Stomach (tissue), 9 donors: Measurements from ENCODE around the gene CTNNA3. TPM values are rescaled to one million over a fixed set of nuclear protein-coding genes. Genes with fewer than 3 reads are reported as not detected.

Experiments used
- DNase-seq, 2 donors: peaks; one replicate each; pipeline versions ENCODE4 v3.0.0 to v3.0.0-alpha.2; 2013 to 2019
- H3K27ac ChIP-seq, 5 donors: fragments of 200-600 bp in 4 of 5; sonication (generic) in 4 of 5; one replicate each; pipeline ENCODE4 v1.5.1; 2013 to 2019; ENCODE audit warnings: mild to moderate bottlenecking in 1 of 5, moderate library complexity in 1 of 5
- H3K27me3 ChIP-seq, 3 donors: fragments of 200-600 bp; sonication (generic); one replicate each; pipeline ENCODE4 v1.5.1; 2017 to 2019; ENCODE audit warnings: mixed run types in 1 of 3
- H3K36me3 ChIP-seq, 4 donors: fragments of 200-600 bp; sonication (generic); 1 replicate in 3 of 4; 2 replicates in 1 of 4; pipeline ENCODE4 v1.5.1; 2016 to 2019
- H3K4me1 ChIP-seq, 4 donors: fragments of 200-600 bp; sonication (generic); one replicate each; pipeline ENCODE4 v1.5.1; 2016 to 2019
- H3K4me3 ChIP-seq, 4 donors: fragments of 200-600 bp; sonication (generic) in 3 of 4; one replicate each; pipeline ENCODE4 v1.5.1; 2016 to 2019; ENCODE audit warnings: mild to moderate bottlenecking in 1 of 4
- H3K9me3 ChIP-seq, 4 donors: fragments of 200-600 bp; sonication (generic); one replicate each; pipeline ENCODE4 v1.5.1; 2016 to 2019
- EP300 ChIP-seq: sonication (generic); formaldehyde crosslinking; IDR thresholded peaks from one replicate; pipeline ENCODE4 v1.6.1; 2017; ENCODE audit warnings: antibody characterized with exemption
- POLR2A ChIP-seq, 4 donors: fragments of 450-650 bp; IDR thresholded peaks; one replicate each; pipeline ENCODE4 v1.6.1; 2016; ENCODE audit warnings: antibody characterized with exemption in 4 of 4, control low read depth in 2 of 4, mild to moderate bottlenecking in 1 of 4, moderate library complexity in 1 of 4
- POLR2AphosphoS5 ChIP-seq, 3 donors: sonication (generic); formaldehyde crosslinking; IDR thresholded peaks; one replicate each; pipeline ENCODE4 v1.6.1; 2016; ENCODE audit warnings: antibody characterized with exemption in 3 of 3
- WGBS, 5 donors: extraction: QIAGEN DNeasy Blood & Tissue Kit in 3 of 5; methylation state at CpG; one replicate each; pipeline versions ENCODE4 v1.1.5 to v1.1.7; 2013 to 2018; 5-methylcytosine and 5-hydroxymethylcytosine counted together
- intact Hi-C: fragments of 100-400 bp; cut with DNase I; formaldehyde crosslinking; loops from one replicate; pipeline ENCODE4 v1.15.1; 2023; ENCODE audit warnings: low total_unique reads
- polyA plus RNA-seq, 3 donors: library from polyadenylated mRNA; stranded (reverse); fragments of 200-250 nt; gene quantifications; one replicate each; pipeline ENCODE4 v1.2.3, GENCODE V29; 2013
- total RNA-seq, 5 donors: library from RNA; depleted of rRNA; stranded (reverse); fragments of >200 nt; gene quantifications; one replicate each; pipeline versions ENCODE4 v1.1.0 to v1.2.3, GENCODE V29; 2014 to 2016
- TF ChIP-seq, protein P1 (sequence below), 7 experiments: fragments of 450-650 bp in 4 of 7; fragments of 200-600 bp in 3 of 7; sonication (generic) in 3 of 7; IDR thresholded peaks; one replicate each; pipeline ENCODE4 v1.5.1; 2016 to 2019; ENCODE audit warnings: antibody characterized with exemption in 7 of 7, control low read depth in 2 of 7, mild to moderate bottlenecking in 1 of 7
- donor health status: healthy with polysubstance abuse.
- donor health status: Bipolar disorder and iron deficiency.
- donor health status: healthy.

The CTNNA3 gene
- total and polyA plus RNA-seq, 8 donors = 0.14 to 46.1 (median 12.9) TPM; not detected in 2

DNA sequence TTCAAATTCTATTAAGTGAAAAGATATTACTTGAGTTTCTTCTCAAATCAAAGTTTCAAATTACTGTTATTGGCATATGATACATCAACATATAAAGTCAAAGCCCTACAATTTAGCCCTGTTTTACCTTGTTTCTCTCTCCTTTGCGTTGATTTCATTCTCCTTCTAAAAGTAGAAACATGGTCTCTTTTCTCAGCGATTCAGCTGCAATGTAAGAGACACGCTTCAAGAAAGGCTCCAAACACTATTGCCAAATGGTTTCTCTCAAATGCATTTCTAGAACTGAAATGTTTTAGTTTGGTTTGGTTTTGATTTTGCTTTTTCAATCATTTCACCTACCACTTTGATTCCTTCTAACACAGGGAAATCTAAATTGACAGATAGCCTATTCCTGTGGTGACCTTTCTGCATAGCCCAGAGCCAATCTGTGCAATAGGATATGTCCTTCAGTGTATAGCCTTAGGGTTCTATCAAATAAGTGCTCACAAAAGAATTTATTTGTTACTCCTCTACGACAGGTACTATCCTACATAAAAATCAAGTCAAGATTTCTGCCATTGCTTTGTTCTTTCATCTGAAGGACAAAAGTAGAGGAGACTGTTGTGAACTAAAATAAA, 47.3 kb downstream of the CTNNA3 start:
- Histone ChIP-seq H3K4me3 (no peak overlapping the region), H3K27me3 (no peaks in the 10 kb centered on the region), H3K4me1 (no peaks in the 10 kb centered on the region), H3K27ac (no peak overlapping the region), H3K9me3 (no peaks in the 10 kb centered on the region), H3K36me3 (no peaks in the 10 kb centered on the region)
- 81 to 91% (median 89%) methylated on average over 4 of the region's 4 CpGs for WGBS, 5 donors
- DNase-seq = no peak
- TF ChIP-seq EP300 (no peak), POLR2A (IDR thresholded peaks at IDR 0.05) (no peak), POLR2AphosphoS5 (IDR thresholded peaks at IDR 0.05) (no peak)
- TF ChIP-seq, protein P1, sequence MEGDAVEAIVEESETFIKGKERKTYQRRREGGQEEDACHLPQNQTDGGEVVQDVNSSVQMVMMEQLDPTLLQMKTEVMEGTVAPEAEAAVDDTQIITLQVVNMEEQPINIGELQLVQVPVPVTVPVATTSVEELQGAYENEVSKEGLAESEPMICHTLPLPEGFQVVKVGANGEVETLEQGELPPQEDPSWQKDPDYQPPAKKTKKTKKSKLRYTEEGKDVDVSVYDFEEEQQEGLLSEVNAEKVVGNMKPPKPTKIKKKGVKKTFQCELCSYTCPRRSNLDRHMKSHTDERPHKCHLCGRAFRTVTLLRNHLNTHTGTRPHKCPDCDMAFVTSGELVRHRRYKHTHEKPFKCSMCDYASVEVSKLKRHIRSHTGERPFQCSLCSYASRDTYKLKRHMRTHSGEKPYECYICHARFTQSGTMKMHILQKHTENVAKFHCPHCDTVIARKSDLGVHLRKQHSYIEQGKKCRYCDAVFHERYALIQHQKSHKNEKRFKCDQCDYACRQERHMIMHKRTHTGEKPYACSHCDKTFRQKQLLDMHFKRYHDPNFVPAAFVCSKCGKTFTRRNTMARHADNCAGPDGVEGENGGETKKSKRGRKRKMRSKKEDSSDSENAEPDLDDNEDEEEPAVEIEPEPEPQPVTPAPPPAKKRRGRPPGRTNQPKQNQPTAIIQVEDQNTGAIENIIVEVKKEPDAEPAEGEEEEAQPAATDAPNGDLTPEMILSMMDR (IDR thresholded peaks at IDR 0.05) = no peak
- intact Hi-C loops = no loop called here

DNA sequence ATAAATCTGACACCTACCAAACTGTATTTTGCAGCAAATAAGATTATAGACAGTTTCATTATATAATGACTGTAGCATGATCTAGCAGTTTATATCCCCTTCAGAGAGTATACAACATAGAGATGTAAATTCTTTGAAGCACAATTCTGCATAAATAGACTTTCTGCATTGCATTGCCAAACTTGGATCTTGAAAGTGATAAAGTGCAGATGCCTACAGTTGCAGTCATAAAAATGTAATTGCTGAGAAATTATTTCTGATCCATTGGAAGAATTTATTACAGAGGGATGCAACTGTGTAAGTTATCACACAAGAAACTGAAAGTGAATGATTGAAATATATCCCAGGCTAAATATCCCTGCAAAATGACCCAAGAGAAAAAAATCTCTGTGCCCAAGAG, 65.1 kb downstream of the CTNNA3 start:
- Histone ChIP-seq H3K4me1 (no peaks in the 10 kb centered on the region), H3K27ac (no peak overlapping the region), H3K36me3 (no peaks in the 10 kb centered on the region), H3K4me3 (no peak overlapping the region), H3K9me3 (peaks cover 0 to 11% (median 4%) of the 10 kb centered on the region in 4 donors), H3K27me3 (no peaks in the 10 kb centered on the region)
- no peak for DNase-seq
- no peak for TF ChIP-seq EP300
- no peak for TF ChIP-seq POLR2A (IDR thresholded peaks at IDR 0.05)
- TF ChIP-seq, protein P1 (IDR thresholded peaks at IDR 0.05) = no peak
- TF ChIP-seq POLR2AphosphoS5 (IDR thresholded peaks at IDR 0.05) = no peak
- intact Hi-C loops = no loop called here

DNA sequence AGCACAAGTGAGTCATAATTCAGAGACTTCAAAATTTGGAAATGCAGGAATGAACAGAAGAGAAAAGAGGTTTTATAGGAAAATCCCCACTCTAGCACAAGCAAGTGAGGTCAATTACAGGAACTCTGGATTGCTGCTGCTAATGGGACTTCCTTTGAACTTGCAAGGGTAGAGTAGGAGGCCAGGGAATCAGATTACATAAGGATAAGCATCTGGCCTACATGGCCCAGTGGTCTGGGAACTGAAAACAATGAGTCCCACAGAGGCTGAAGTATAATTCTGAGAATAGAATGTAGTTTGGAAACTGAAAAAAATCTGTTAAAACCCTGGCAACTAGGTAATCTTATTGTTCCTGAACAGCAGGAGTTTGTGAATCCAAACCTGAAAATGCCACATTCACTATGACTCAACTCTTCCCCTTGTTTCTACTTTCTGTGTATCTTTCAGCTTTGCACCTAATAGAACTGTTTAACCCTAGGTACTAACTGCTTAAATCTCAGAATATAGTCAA, 66.5 kb downstream of the CTNNA3 start:
- no peak overlapping the region for H3K27ac ChIP-seq
- no peak overlapping the region for H3K4me3 ChIP-seq
- H3K36me3 ChIP-seq = no peaks in the 10 kb centered on the region
- DNase-seq = peak in 1 of 2 donors; percentile 8
- H3K4me1 ChIP-seq = no peaks in the 10 kb centered on the region
- TF ChIP-seq EP300 (no peak), POLR2A (IDR thresholded peaks at IDR 0.05) (no peak), POLR2AphosphoS5 (IDR thresholded peaks at IDR 0.05) (no peak)
- TF ChIP-seq, protein P1 (IDR thresholded peaks at IDR 0.05) = no peak
- H3K9me3 ChIP-seq = peaks cover 0 to 11% (median 2%) of the 10 kb centered on the region in 4 donors
- H3K27me3 ChIP-seq = no peaks in the 10 kb centered on the region
- intact Hi-C loops = no loop called here

DNA sequence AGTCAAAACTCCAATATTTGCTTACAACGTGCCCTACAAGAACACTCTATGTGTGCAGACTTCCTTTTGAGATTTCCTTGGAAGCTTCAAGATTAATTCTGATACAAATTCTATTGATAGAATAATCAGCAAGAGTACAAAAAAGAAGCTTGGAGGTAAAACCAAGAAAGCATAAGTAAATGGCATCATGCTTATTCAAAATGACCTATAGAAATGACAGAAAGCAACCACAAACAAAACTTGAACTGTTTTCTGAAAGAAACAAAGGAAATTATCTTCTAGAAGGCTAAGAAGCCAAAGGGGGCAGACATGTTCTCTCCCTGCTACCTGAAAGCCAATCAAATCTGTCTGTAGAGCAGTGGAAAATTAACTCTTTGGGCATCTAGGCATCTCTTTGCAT, 73.0 kb downstream of the CTNNA3 start:
- no peaks in the 10 kb centered on the region for H3K4me1 ChIP-seq
- no peak overlapping the region for H3K27ac ChIP-seq
- no peak for DNase-seq
- peaks cover 0 to 11% (median 2%) of the 10 kb centered on the region in 4 donors for H3K9me3 ChIP-seq
- no peak for TF ChIP-seq EP300
- no peak for TF ChIP-seq POLR2AphosphoS5 (IDR thresholded peaks at IDR 0.05)
- TF ChIP-seq, protein P1 (IDR thresholded peaks at IDR 0.05) = no peak
- TF ChIP-seq POLR2A (IDR thresholded peaks at IDR 0.05) = no peak
- no peaks in the 10 kb centered on the region for H3K27me3 ChIP-seq
- H3K36me3 ChIP-seq = no peaks in the 10 kb centered on the region
- intact Hi-C loops = no loop called here
- WGBS, 5 donors = 47 to 67% (median 53%) methylated on average over 1 of the region's 1 CpG
- H3K4me3 ChIP-seq = no peak overlapping the region
